Measurements from ENCODE around the gene TSEN54.

TSEN54 gene

DNA sequence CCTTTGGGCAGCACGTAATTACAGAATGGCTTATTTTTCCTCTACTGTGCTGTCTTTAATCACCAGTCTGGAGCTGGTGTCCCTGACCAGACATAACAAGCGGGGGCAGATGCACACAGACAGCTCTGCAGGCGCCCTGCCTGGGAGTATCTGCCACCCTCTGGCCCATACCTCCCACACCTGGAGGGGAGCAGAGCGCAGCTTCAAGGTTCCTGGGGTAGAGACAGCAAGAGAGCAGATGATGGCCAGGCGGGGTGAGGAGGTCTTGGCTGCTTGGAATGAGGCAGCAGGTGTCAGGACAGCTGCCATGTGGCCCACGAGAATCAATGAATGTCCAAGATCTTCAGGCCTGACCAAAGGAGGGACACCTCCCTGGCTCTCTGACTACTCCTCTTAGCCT, 36.0 kb upstream of the TSEN54 start:
- TF ChIP-seq, protein P1, sequence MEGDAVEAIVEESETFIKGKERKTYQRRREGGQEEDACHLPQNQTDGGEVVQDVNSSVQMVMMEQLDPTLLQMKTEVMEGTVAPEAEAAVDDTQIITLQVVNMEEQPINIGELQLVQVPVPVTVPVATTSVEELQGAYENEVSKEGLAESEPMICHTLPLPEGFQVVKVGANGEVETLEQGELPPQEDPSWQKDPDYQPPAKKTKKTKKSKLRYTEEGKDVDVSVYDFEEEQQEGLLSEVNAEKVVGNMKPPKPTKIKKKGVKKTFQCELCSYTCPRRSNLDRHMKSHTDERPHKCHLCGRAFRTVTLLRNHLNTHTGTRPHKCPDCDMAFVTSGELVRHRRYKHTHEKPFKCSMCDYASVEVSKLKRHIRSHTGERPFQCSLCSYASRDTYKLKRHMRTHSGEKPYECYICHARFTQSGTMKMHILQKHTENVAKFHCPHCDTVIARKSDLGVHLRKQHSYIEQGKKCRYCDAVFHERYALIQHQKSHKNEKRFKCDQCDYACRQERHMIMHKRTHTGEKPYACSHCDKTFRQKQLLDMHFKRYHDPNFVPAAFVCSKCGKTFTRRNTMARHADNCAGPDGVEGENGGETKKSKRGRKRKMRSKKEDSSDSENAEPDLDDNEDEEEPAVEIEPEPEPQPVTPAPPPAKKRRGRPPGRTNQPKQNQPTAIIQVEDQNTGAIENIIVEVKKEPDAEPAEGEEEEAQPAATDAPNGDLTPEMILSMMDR (IDR thresholded peaks at IDR 0.05; ENCODE audit: control insufficient read depth, insufficient read depth, low read depth, low read length, missing control alignments): no peak
- no peak overlapping the region for H3K4me3 ChIP-seq (ENCODE audit: control insufficient read depth, low read depth, low read length)
- DNase-seq (ENCODE audit: low read depth): no peak

DNA sequence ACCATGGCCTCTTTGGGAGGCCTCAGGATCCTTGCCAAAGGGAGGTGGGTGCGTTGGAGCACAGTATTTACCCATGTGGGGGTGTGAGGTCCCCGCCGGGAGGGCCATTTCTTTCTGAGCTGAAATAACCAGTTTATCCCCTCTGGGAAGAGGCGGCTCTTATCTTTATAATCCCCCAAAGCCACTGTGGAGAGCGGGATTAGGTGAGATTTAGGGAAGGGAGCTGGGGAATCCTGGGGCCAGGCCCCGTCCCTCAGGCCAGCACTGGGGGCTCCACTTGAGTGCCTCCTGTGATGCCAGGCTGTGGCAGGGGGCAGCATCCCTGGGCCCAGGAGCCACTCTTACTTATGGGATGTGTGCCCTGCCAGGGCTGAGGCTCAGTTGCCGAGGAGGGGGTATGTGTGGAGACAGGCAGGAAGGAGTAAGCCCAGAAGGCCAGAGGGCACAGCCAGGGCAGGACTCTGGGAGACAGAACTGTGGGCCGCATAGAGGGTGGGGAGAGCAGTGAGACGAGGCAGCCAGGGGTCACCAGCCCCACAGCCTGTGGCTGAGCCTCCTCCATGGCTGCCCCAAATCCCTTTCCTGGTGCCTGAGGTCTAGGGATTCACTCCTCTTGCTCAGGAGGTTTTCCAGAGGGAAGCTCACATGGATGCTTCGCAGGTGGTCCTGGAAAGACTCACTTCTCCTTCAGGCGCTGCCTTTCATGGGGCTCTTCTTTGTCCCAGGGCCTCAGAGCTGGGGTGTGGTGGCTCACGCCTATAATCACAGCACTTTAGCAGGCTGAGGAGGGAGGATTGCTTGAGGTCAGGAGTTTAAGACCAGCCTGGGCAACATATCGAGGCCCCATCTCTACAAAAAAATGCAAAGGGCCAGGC, 34.9 kb upstream of the TSEN54 start:
- no peak for DNase-seq (ENCODE audit: low read depth)
- H3K4me3 ChIP-seq (ENCODE audit: control insufficient read depth, low read depth, low read length): no peak overlapping the region
- TF ChIP-seq, protein P1 (IDR thresholded peaks at IDR 0.05; ENCODE audit: control insufficient read depth, insufficient read depth, low read depth, low read length, missing control alignments): no peak

DNA sequence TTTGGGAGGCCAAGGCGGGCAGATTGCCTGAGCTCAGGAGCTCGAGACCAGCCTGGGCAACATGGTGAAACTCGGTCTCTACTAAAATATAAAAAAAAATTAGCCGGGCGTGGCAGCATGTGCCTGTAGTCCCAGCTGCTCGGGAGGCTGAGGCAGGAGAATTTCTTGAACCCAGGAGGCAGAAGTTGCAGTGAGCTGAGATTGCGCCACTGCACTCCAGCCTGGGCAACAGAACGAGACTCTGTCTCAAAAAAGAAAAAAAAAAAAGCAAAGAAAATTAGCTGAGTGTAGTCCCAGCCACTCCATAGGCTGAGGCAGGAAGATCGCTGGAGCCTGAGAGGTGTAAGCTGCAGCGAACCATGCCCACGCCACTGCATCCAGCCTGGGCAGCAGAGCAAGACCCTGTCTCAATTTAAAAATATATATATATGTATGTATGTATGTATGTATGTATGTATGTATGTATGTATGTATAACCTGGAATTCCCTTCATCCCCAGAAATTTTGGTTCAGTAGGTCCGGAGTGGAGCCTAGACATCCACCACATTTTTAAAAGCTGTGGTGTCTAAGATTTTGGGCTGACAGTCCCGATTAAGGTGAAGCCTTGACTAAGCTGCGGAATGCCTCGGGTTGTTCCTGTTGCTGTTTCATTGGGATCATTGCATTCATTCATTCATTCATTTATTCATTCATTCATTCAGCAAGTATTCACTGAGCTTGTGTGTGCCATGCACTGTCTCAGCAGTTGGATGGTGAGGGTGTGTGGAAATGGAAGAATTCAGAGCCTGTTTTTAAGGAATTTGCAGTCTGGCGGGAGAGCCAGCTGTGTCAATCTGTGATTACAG, 34.0 kb upstream of the TSEN54 start:
- no peak for DNase-seq (ENCODE audit: low read depth)
- H3K4me3 ChIP-seq (ENCODE audit: control insufficient read depth, low read depth, low read length): no peak overlapping the region
- TF ChIP-seq, protein P1 (IDR thresholded peaks at IDR 0.05; ENCODE audit: control insufficient read depth, insufficient read depth, low read depth, low read length, missing control alignments): no peak

DNA sequence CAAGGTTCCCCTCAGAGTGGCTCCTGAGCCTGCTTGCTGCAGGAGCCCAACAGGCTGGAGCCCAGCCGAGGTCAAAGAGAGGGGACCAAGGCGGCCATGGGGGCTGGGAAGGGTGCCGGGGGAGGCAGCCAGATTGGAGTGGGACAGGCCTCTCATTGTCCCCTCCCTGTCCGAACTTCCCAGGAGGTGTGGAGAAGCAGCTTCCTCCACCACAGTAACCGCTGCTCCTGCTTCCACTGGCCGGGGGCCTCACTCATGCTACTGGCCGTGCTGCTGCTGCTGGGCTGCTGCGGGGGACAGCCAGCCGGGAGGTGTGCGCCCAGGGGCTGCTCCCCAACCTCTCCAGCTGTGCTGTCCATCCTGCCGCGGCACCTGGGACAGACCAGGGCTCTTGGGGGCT, 30.6 kb upstream of the TSEN54 start:
- TF ChIP-seq, protein P1 (IDR thresholded peaks at IDR 0.05; ENCODE audit: control insufficient read depth, insufficient read depth, low read depth, low read length, missing control alignments): no peak
- no peak overlapping the region for H3K4me3 ChIP-seq (ENCODE audit: control insufficient read depth, low read depth, low read length)
- DNase-seq (ENCODE audit: low read depth): no peak

DNA sequence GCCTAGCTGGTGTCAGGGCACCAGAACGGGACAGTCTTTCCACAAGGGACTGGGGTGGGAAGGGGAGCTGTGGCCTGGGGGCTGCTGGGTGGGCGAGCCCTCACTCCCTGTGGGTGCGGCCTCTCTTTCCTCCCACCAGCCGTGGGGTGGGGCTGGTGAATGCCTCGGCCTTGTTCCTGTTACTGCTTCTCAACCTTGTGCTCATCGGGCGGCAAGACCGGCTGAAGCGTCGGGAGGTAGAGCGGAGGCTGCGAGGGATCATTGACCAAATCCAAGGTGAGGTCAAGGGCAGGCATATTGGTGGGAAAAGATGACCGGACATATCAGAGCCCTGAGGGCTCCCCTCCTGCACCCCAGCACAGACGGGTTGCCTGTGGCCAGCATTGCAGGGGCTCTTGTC, 30.2 kb upstream of the TSEN54 start:
- no peak overlapping the region for H3K4me3 ChIP-seq (ENCODE audit: control insufficient read depth, low read depth, low read length)
- DNase-seq (ENCODE audit: low read depth): no peak

DNA sequence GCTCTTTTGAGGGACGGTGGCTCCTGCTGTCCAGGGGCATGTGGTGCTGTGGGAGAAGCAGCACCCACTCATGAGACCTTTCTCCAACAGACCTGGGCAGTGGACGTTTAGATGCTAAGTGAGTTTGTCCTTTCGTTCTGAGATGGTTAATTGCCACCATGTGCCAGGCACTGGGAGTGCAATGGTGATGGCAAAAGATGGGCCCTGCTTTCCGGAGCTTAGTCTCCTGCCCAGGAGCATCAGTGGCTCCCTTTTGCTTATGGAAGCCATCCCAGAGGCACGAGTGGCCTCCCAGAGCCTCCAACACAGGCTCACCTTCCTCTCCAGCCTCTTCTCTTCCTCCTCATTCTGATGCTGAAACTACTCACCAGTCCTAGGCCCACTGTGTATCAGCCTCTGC, 29.4 kb upstream of the TSEN54 start:
- TF ChIP-seq, protein P1 (IDR thresholded peaks at IDR 0.05; ENCODE audit: control insufficient read depth, insufficient read depth, low read depth, low read length, missing control alignments): no peak
- DNase-seq (ENCODE audit: low read depth): no peak
- no peak overlapping the region for H3K4me3 ChIP-seq (ENCODE audit: control insufficient read depth, low read depth, low read length)

More for the DNA sequence above, 30.2 kb upstream of the TSEN54 start:
- TF ChIP-seq, protein P1 (IDR thresholded peaks at IDR 0.05; ENCODE audit: control insufficient read depth, insufficient read depth, low read depth, low read length, missing control alignments): no peak

Measured in AG09309 (cell line).